Activated CD8-positive, alpha-beta T cell treated with anti-CD3 and anti-CD28 coated beads for 36 hours (primary cell): Measurements from ENCODE around the gene TRIM13. TPM values are rescaled to one million over a fixed set of nuclear protein-coding genes. Genes with fewer than 3 reads are reported as not detected.

Experiments
- ATAC-seq: fragments of 200-7000 bp; cut with Tn5 transposase; one replicate; pipeline ENCODE4 v1.10.0; 2021; ENCODE audit warnings: mild to moderate bottlenecking, moderate library complexity
- CTCF ChIA-PET: fragments of 350-600 bp; sonication (Branson Sonifier 250); formaldehyde crosslinking; loops from one replicate; lab custom pipeline; 2021; ENCODE audit warnings: antibody characterized with exemption; lab: Charles Lee
- POLR2A ChIA-PET: fragments of 350-600 bp; sonication (Branson Sonifier 250); formaldehyde crosslinking; loops from one replicate; lab custom pipeline; 2021; ENCODE audit warnings: antibody characterized with exemption; lab: Charles Lee
- DNase-seq: peaks from one replicate; pipeline ENCODE4 v3.0.0-alpha.2; 2020
- H3K27ac Mint-ChIP-seq: one replicate; pipeline ENCODE4 v1.8.0; 2021; ENCODE audit warnings: mild to moderate bottlenecking, mixed read lengths
- H3K27me3 Mint-ChIP-seq: one replicate; pipeline ENCODE4 v1.8.0; 2021; ENCODE audit warnings: mixed read lengths
- H3K36me3 Mint-ChIP-seq: one replicate; pipeline ENCODE4 v1.8.0; 2021; ENCODE audit warnings: low read depth, mixed read lengths
- H3K4me1 Mint-ChIP-seq: one replicate; pipeline ENCODE4 v1.8.0; 2021; ENCODE audit warnings: low read depth, mixed read lengths
- H3K4me3 Mint-ChIP-seq: one replicate; pipeline ENCODE4 v1.8.0; 2021; ENCODE audit warnings: mild to moderate bottlenecking, moderate library complexity, mixed read lengths
- H3K9me3 Mint-ChIP-seq: one replicate; pipeline ENCODE4 v1.8.0; 2021; ENCODE audit warnings: mixed read lengths
- intact Hi-C: fragments of 100-400 bp; cut with micrococcal nuclease; formaldehyde crosslinking; loops from one replicate; pipeline ENCODE4 v1.10.0; 2022
- total RNA-seq, 2 experiments: library from RNA; stranded (reverse); gene quantifications; one replicate each; pipeline ENCODE4 v1.2.3, GENCODE V29; 2021
- TF ChIP-seq, protein P1 (sequence below): fragments of 200-600 bp; IDR thresholded peaks from one replicate; pipeline ENCODE4 v1.8.0; 2022; ENCODE audit warnings: antibody characterized with exemption, mild to moderate bottlenecking

Gene TRIM13
- total RNA-seq, 2 experiments from 2014 or later, result 12.5 to 13.4 TPM

- H3K4me1 Mint-ChIP-seq, result peaks cover 4% of the 10 kb centered on the region
- ChIA-PET POLR2A (no interaction called here), CTCF (no interaction called here)
- ATAC-seq (no peak), DNase-seq (no peak)
- intact Hi-C loops, result no loop called here
- H3K9me3 Mint-ChIP-seq, result no peaks in the 10 kb centered on the region
- H3K36me3 Mint-ChIP-seq, result peaks cover 21% of the 10 kb centered on the region
- TF ChIP-seq, protein P1, sequence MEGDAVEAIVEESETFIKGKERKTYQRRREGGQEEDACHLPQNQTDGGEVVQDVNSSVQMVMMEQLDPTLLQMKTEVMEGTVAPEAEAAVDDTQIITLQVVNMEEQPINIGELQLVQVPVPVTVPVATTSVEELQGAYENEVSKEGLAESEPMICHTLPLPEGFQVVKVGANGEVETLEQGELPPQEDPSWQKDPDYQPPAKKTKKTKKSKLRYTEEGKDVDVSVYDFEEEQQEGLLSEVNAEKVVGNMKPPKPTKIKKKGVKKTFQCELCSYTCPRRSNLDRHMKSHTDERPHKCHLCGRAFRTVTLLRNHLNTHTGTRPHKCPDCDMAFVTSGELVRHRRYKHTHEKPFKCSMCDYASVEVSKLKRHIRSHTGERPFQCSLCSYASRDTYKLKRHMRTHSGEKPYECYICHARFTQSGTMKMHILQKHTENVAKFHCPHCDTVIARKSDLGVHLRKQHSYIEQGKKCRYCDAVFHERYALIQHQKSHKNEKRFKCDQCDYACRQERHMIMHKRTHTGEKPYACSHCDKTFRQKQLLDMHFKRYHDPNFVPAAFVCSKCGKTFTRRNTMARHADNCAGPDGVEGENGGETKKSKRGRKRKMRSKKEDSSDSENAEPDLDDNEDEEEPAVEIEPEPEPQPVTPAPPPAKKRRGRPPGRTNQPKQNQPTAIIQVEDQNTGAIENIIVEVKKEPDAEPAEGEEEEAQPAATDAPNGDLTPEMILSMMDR, result no peak
- H3K4me3 Mint-ChIP-seq, result no peak overlapping the region
- no peaks in the 10 kb centered on the region for H3K27me3 Mint-ChIP-seq
- no peak overlapping the region for H3K27ac Mint-ChIP-seq
Observed at GRCh38 chr13:50026788-50027473, 30.1 kb downstream of the TRIM13 start.

DNA sequence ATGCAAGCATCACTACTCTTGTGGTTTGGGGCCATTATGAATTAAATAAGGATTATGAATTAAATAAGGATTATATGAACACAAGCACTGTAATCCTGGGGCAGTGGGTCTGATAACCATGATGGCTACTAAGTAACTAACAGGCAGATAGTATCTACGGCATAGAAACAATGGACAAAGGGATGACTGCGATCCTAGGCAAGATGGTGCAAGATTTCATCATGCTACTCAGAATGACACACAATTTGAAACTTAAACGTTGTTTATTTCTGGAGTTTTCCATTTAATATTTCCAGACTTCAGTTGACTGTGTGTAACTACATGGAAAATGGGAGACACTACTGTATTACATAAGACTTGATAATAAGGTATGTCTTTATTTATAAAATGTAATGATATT lies 33.5 kb downstream of the TRIM13 start:
- H3K27ac Mint-ChIP-seq, result no peak overlapping the region
- ChIA-PET CTCF (no interaction called here), POLR2A (interaction anchor here (0.6 kb wide), 1 partner anchor 28 kb away, joined by 3 read pairs; no protein-coding TSS in a partner anchor)
- TF ChIP-seq, protein P1, result no peak
- intact Hi-C loops, result no loop called here
- DNase-seq, result no peak
- peaks cover 10% of the 10 kb centered on the region for H3K36me3 Mint-ChIP-seq
- ATAC-seq, result no peak
- no peak overlapping the region for H3K4me3 Mint-ChIP-seq
- no peaks in the 10 kb centered on the region for H3K9me3 Mint-ChIP-seq
- peaks cover 4% of the 10 kb centered on the region for H3K4me1 Mint-ChIP-seq
- H3K27me3 Mint-ChIP-seq, result no peaks in the 10 kb centered on the region

- ChIA-PET CTCF (interaction anchor here (1.4 kb wide), 2 partner anchors 36 to 57 kb away, joined by 4 read pairs; partner anchors contain the start of gene TRIM13), POLR2A (interaction anchor here (0.7 kb wide), 1 partner anchor 380 kb away, joined by 3 read pairs; no protein-coding TSS in a partner anchor)
- intact Hi-C loops, result no loop called here
Observed at GRCh38 chr13:50033725-50034124, 36.9 kb downstream of the TRIM13 start.

GRCh38 chr13:50037788-50038187 lies 40.9 kb downstream of the TRIM13 start:
- ATAC-seq, result no peak
- intact Hi-C loops, result no loop called here
- peaks cover 4% of the 10 kb centered on the region for H3K36me3 Mint-ChIP-seq
- no peak for DNase-seq
- no peaks in the 10 kb centered on the region for H3K27me3 Mint-ChIP-seq
- H3K9me3 Mint-ChIP-seq, result no peaks in the 10 kb centered on the region
- ChIA-PET CTCF (interaction anchor here (1.2 to 1.6 kb wide), 2 partner anchors 26 to 40 kb away, joined by 3 to 6 read pairs; partner anchors contain the start of gene TRIM13), POLR2A (interaction anchor here (1.1 kb wide), 1 partner anchor 16 kb away, joined by 3 read pairs; no protein-coding TSS in a partner anchor)
- TF ChIP-seq, protein P1, result no peak
- H3K27ac Mint-ChIP-seq, result no peak overlapping the region
- H3K4me3 Mint-ChIP-seq, result no peak overlapping the region
- no peaks in the 10 kb centered on the region for H3K4me1 Mint-ChIP-seq

More at GRCh38 chr13:50033725-50034124, 36.9 kb downstream of the TRIM13 start:
- Mint-ChIP-seq H3K27me3 (no peaks in the 10 kb centered on the region), H3K36me3 (peaks cover 2% of the 10 kb centered on the region), H3K4me3 (no peak overlapping the region), H3K4me1 (no peaks in the 10 kb centered on the region), H3K27ac (no peak overlapping the region), H3K9me3 (no peaks in the 10 kb centered on the region)
- TF ChIP-seq, protein P1, result no peak
- DNase-seq (no peak), ATAC-seq (no peak)

DNA sequence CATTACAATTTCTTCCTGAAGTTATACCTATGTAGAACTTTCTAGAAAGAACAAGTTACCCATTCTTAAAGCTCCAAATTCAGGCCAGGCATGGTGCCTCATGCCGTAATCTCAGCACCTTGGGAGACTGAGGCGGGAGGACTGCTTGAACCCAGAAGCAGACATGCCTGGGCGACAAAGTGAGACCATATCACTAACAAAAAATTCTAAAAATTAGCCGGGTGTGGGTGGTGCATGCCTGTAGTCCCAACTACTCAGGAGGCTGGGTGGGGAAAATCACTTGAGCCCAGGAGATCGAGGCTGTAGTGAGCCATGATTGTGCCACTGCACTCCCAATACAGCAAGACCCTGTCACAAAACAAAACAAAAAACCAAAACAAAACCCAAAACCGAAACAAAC lies 41.4 kb downstream of the TRIM13 start:
- ChIA-PET CTCF (interaction anchor here (1.2 to 1.6 kb wide), 2 partner anchors 27 to 41 kb away, joined by 3 to 6 read pairs; partner anchors contain the start of gene TRIM13), POLR2A (interaction anchor here (0.6 to 1.1 kb wide), 3 partner anchors 12 to 33 kb away, joined by 3 to 5 read pairs (median 3); no protein-coding TSS in a partner anchor)
- intact Hi-C loops, result no loop called here
- Mint-ChIP-seq H3K36me3 (peaks cover 8% of the 10 kb centered on the region), H3K4me3 (no peak overlapping the region), H3K27ac (no peak overlapping the region), H3K27me3 (no peaks in the 10 kb centered on the region), H3K4me1 (no peaks in the 10 kb centered on the region), H3K9me3 (no peaks in the 10 kb centered on the region)
- DNase-seq (no peak), ATAC-seq (no peak)
- TF ChIP-seq, protein P1, result no peak
